ENCODE data around the gene AFF3.

GRCh38 chr2:99637159-99637697, 505.2 kb downstream of the AFF3 start:
- TF ChIP-seq CTCF (IDR thresholded peaks at IDR 0.05; ENCODE audit: low read length) (no peak), EZH2 (IDR thresholded peaks at IDR 0.05; ENCODE audit: borderline replicate concordance, low read length) (no peak)

Measured in OCI-LY1 (cell line).